ENCODE data around the gene C10orf105.

GRCh38 chr10:71671994-71672946 lies 47.3 kb downstream of the C10orf105 start:
- TF ChIP-seq POLR2AphosphoS5 (IDR thresholded peaks at IDR 0.05; ENCODE audit: low read depth, low read length) (no peak), PAX5 (IDR thresholded peaks at IDR 0.05; ENCODE audit: insufficient read depth, low read length, severe bottlenecking) (no peak), POLR2A (IDR thresholded peaks at IDR 0.05; ENCODE audit: low read depth, low read length) (no peak), POU2F2 (IDR thresholded peaks at IDR 0.05; ENCODE audit: low read depth, low read length) (no peak), TAF1 (IDR thresholded peaks at IDR 0.05; ENCODE audit: low read depth, low read length) (no peak)

All from GM12891 (cell line).